ENCODE results near the gene PPP2CA. TPM values are rescaled to one million over a fixed set of nuclear protein-coding genes. Genes with fewer than 3 reads are reported as not detected.

PPP2CA gene
- total and polyA plus RNA-seq, 2 of the 8 experiments (the other 6 are each of a cell fraction or from before 2014, with no cell fraction given) = 75.0 to 205 TPM

- TF ChIP-seq RNF2 (IDR thresholded peaks at IDR 0.05; ENCODE audit: borderline replicate concordance, low read depth, low read length, missing control alignments, poor library complexity, severe bottlenecking) = no peak
- TF ChIP-seq SIX5 (IDR thresholded peaks at IDR 0.05; ENCODE audit: low read depth, low read length) = no peak
- no peak for TF ChIP-seq ZNF274 (IDR thresholded peaks at IDR 0.05; ENCODE audit: borderline replicate concordance, extremely low read depth, low read length)
- no peak for TF ChIP-seq SP4 (IDR thresholded peaks at IDR 0.05; ENCODE audit: low read length)
Measured at GRCh38 chr5:134247428-134248224, 21.8 kb upstream of the PPP2CA start (continued).
